Limb (tissue), 2 donors: ENCODE results near the gene TSN.
"Not testable (repeated sequence)": the region's sequence is repeated elsewhere in the genome, so short reads cannot be mapped to it uniquely, and the experiment has no call there.

Source experiments
- DNase-seq, 2 donors: peaks; one replicate each; pipeline ENCODE4 v3.0.0-alpha.2; 2016; ENCODE audit errors: extremely low spot score in 2 of 2

Gene TSN

GRCh38 chr2:121798617-121799016, 43.2 kb downstream of the TSN start:
- no peak for DNase-seq

- DNase-seq, result no peak
Measured at GRCh38 chr2:121801916-121802315, 46.5 kb downstream of the TSN start.

DNA sequence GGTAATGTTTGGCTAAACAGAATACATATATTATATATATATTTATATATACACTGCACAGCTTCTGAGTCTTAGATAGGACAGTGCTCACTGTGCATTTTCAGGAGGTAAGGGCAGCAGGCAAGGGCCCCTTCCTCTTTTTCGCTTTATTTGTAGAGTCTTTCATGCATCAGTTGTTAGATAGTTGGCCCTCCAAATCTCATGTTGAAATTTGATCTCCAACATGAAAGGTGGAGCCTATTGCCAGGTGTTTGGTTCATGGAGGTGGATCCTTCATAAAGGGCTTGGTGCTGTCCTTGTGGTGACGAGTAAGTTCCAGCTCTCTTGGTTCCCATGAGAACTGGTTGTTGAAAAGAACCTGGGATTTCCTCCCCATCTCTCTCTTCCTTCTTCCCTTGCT, 48.1 kb downstream of the TSN start:
- DNase-seq, result no peak

DNA sequence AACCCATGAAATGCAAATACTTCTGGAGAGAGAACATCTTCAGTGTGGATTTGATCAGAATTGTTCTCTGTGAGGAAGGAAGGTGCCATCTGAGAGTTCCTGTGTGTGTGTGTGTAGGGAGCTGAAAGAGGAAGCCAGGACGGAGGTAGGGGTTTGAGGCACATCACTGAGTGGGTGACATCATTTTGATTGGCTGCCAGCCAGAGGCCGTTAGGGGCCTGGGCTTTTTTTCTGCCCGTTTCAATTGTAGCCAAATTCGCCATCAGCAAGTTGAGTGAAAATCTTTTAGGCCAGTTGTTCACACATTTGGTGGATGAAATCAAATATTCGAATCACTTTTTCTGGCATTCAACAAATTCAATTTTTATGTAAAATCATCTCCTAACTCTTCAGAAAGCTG, 48.9 kb downstream of the TSN start:
- DNase-seq, result peak in 1 of 2 donors; percentile 53

DNA sequence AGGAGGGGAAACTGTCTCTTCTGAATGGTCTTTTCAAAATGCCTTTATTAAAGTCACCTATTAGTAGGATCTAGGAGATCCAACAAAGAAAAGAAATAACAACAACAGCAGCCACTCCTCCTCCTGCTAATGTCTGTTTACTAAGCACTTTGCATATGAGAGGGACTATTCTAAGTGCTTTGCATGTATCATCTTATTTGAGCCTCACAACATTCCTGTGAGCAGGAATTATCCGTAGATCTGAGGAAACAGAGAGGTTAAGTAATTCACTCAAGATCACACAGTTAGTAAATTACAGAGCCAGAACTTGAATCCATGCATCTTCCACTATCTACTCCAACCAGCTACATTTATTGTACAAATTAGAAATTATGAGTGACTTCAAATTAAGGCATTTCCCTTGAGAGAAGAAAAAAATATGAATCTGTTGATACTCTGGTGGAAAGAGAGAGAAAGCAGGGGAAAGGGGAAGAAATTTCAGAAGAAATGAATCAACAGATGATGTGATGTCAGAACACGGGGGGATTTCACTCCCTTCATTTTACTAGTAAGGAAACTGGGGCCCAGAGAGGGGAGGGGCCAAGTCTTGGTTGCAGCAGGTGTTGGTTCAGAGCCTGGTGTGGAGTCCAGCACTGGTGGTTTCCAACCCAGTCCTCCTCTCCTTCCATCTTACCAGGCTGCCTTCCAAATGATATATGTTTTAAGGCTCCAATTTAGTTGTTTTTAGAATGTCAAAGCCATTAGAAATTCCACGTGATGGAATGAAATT, 49.7 kb downstream of the TSN start:
- no peak for DNase-seq

- no peak for DNase-seq
Measured at GRCh38 chr2:121805766-121806143, 50.3 kb downstream of the TSN start.

GRCh38 chr2:121807771-121808170, 52.3 kb downstream of the TSN start:
- DNase-seq, result not testable (repeated sequence)

DNA sequence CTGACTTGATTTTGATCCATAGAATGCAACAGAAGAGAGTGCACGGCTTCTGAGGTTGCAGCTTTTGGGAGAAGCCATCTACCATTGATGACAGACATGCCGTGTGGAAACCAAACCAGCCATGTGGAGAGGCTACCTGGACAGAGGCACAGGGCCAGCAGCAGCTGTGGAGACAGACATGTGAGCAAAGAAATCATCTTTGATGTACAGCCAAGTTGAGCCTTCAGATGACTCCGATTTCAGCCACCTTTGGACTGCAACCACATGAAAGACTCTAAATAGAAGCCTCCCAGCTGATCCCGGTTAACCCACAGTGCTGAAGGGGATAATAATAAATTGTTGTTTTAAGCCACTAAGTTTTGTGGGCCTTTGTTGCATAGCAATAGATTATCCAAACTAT, 54.2 kb downstream of the TSN start:
- no peak for DNase-seq

DNA sequence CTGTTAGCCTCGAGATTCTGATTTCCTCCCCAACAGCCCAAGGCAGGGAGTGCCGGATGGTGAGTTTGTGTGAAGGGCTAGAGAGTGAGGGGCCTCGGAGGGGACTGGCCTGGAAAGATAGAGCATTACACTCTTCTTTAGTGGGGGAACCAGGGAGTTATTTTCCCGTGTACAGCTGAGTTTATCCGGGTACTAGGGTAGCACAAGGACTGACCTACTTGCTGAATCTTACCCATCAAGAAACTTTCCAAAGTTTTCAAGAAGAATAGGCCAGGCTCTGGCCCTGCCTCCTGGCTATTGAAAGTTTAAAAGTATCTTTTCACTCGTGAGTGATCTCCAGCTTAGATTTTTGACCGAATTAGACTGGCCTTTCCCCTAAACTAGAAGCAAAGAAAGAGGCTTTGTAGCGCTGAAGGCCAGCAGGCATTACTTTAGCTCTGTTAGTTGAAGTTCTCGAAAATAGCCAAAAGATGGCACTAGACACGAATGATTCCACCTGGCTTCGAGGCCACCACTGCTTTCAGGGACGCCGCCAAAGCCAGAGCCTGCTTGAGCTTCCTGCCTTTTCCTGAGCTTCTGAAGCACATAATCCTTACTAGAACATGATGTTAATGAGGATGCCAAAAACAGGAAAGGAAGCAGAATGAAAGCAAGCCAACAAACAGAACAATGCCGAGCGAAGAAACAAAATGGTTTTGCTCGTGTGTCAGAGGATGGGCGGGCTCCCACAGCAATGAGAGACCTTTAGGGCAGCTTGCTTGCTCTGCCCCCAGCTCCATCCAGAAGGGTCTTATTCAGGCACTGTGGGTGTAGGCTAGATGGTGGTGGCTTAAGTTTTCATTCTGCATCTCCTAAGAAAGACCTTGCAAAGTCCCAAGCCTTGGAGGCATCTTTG, 55.8 kb downstream of the TSN start:
- DNase-seq, result peak; percentile 77 to 84

DNA sequence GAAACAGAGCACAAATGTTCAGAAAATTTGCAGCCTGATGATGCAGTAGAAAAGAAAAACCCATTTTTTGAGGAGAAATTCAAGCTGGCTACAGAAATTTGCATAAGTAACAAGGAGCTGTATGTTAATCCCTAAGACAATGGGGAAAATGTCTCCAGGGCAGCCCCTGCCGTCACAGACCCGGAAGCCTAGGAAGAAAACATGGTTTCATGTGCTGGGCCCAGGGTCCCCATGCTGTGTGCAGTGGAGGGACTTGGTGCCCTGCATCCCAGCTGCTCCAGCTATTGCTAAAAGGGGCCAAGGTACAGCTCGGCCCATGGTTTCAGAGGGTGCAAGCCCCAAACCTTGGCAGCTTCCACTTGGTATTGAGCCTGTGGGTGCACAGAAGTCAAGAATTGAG, 57.6 kb downstream of the TSN start:
- not testable (repeated sequence) for DNase-seq

GRCh38 chr2:121815216-121815615, 59.8 kb downstream of the TSN start:
- no peak for DNase-seq

- DNase-seq, result no peak
Measured at GRCh38 chr2:121816797-121817196, 61.3 kb downstream of the TSN start.

GRCh38 chr2:121817304-121817703, 61.9 kb downstream of the TSN start:
- DNase-seq, result not testable (repeated sequence)
